ENCODE data around the gene ARID4B. TPM values are rescaled to one million over a fixed set of nuclear protein-coding genes. Genes with fewer than 3 reads are reported as not detected.
A peak's percentile ranks its signal among the peaks of the same experiment; 100 is the strongest.
"Not testable (repeated sequence)": the region's sequence is repeated elsewhere in the genome, so short reads cannot be mapped to it uniquely, and the experiment has no call there.

ARID4B gene
- polyA plus RNA-seq, 12 donors, result 20.1 to 52.3 (median 24.5) TPM; not detected in 1

DNA sequence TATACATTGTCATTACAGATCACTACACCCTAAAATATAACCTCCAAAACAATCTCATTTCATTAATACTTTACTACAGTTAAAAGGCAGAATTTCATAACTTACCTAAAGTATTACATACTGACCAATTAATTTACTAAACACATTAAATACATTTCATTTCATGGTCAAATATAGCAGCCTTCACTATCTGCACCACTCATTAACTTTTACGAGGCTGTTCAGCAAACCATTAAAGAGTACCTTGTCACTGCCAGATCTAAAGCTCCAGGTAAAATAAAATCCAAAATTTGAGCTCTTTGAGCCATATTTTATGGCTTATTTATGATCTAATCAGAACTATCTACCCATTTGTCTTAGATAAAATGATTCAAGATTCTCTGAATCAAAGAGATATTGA lies 100.6 kb downstream of the ARID4B start:
- DNase-seq, result no peak

DNA sequence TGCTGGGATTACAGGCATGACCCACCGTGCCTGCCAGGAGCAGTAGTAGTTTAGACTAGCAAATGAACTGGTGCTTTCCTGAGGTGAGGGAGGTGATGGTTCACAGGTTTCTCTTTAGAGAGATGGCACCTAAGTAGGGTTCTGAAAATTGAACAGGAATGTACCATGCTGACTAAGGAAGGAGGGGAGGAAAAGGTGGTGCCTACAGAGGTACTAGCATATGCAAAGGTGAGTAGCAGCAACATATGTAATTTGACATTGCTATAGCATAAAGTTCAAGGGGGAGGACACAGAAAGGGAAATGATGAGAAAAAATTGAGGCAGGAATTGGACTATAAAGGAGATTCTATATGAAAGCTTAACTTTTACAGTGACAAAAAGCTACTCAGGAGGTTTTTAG lies 101.0 kb downstream of the ARID4B start:
- no peak for DNase-seq

DNA sequence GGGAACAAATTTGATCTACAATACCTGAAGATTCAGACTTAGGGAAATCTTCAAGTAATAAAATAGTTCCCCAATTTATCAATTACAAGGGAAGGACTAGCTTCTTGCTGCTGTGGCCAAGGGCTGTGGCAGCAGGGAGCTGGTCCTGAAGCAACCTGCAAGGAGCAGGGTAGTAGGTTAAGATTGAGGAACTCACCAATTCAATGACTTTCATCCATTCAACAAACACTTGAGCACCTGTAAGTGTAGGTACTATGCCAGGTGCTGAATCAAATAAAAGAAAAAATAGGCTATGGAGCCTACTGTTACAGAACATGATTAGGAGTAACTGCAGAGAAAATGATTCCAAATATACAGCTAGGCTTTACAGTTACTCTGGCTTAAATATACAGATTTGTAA lies 102.7 kb downstream of the ARID4B start:
- DNase-seq, result no peak

DNA sequence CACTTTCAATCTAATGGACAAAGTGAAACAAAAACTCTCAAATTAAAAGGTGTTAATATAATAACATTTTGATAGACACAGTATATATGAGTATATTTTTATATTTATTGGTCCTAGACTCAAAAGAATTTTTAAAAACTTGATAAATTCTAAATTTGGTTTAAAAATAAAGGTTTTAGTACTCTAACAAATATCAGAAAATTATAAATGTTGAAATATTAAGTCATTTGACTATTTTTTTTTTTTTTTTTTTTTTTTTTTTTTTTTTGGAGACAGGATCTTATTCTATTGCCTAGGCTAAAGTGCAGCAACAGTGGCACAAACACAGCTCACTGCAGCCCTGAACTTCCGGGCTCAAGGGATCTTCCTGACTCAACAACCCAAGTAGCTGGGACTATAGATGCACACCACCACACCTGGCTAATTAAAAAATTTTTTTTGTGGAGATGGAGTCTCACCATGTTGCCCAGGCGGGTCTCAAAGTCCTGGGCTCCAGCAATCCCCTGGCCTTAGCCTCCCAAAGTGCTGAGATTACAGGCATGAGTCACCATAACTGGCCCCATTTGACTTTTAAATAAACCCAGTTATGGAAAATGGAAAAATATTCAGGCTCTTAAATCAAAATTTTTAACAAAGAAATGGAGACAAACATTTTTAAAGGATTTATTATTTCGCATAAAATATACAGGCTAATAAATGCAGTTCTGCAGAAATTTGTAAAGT lies 106.2 kb downstream of the ARID4B start:
- DNase-seq, result no peak

DNA sequence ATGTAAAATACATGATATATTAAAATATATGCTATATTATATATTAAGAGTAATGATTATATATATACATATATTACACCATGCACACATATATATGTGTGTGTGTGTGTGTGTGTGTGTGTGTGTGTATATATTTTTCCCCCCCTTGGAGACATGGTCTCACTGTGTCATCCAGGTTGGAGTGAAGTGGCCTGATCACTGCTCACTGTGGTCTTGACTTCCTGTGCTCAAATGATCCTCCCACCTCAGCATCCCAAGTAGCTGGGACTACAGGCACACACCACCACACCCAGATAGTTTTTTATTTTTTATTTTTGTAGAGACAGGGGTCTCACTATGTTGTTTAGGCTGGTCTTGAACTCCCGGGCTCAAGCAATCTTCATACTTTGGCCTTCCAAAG lies 112.5 kb downstream of the ARID4B start:
- no peak for DNase-seq

DNA sequence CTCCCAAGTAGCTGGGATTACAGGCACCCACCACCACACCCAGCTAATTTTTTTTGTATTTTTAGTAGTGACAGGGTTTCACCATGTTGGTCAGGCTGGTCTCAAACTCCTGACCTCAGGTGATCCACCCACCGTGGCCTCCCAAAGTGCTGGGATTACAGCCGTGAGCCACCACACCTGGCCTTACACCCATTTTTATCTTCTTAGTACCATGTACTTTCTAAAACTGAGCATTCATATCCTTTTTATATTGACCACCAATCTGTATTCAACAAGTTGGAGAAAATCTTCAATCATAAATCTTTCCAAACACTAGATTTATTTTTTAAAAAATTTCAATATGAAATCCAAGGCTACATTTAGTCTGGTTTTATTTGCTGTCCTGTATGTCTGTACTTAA lies 113.0 kb downstream of the ARID4B start:
- DNase-seq, result not testable (repeated sequence)

DNA sequence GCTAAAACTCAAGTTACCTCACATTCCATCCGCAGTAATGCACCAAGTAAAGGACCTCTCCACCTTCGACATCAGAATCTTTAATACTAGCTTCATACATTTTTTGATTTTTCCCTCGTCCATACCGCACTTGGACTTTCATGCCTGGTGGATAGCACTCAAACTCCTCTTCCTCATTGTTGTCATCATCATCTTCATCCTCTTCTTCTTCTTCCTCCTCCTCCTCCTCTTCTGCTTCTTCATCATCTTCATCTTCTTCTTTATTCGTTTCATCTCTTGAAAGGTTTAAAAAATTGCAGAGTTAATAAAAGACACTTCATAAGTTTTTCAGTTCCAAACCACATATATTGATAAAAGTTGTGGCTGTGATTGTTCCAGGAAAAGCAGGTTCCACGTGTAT lies 114.2 kb downstream of the ARID4B start:
- no peak for DNase-seq

DNA sequence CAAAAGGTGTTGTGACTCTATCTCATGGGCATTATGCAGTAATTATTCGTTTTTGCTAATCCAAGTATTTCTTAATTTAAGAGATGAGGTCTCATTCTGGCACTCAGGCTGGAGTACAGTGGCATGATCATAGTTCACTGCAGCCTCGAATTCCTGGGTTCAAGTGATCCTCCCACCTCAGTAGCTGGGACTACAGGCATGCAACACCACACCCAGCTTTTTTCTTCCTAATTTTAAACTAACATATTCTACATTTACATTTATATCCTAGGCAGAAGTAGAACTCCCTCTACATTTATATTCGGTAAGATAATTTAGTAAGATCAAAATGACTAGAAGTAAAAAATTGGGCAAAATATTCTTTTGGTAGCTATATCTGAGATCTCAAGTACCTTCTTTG lies 116.5 kb downstream of the ARID4B start:
- no peak for DNase-seq

DNA sequence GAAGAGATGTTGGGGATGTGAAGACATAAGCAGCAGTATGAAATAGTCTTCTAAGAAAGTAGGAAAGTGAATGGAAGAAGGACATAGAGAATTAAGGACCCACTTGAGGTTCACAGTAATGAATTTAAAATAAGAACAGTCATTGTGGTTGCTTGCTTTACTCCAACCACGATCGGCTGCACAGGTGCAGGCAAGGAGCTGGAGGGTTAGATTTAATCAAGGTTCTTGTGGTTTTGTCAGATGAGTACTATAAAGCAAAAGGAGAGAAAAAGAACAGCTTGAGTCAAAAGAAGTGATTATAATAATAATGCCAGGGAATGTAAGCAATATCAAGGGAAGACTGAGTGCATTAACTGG lies 120.8 kb downstream of the ARID4B start:
- no peak for DNase-seq

DNA sequence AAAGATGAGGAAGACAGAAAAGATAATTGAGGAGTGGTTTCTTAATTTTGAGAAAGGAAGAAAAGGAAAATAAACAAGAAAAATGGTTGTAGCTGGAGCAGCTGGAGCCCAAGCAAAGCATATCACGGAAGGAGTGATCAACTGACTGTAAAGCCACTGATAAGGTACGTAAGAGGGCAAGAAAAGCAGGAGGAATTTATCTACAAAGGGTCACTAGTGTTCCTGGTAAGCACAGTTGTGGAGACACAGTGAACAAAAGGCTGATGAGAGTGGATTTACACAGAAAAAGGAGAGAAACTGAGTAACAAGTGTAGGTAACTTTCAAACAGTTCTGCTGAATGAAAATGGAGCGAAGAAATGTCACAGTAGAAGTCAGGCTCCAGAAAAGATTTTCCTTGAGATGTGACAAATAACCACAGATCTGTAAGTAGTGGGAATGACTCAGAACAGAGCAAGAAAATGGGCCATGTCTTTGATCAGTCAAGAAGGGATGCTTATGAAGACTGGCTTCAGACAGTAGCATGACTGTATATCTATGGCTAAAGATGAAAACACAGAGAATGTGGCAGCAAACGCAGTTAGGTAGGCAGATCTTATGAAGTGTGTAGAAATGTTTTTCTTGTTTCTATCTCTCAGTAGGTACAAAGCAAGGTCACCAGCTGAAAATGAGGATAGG lies 121.3 kb downstream of the ARID4B start:
- DNase-seq, result no peak

DNA sequence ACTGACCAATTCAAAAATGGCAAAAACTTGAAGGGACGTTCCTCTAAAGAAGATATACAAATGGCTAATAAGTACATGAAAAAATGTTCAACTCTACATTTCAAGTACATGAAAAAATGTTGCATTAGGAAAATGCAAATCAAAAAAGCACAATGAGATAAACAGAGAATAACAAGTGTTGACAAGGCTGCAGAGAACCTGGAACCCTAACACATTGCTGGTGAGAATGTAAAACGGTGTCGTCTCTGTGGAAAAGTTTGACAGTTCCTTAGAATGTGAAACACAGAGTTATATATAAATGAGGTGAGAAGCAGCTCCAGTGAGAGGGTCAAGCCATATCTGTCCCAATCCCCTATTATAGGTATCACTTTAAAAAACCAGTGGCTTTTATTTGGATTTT lies 122.3 kb downstream of the ARID4B start:
- DNase-seq, result no peak

DNA sequence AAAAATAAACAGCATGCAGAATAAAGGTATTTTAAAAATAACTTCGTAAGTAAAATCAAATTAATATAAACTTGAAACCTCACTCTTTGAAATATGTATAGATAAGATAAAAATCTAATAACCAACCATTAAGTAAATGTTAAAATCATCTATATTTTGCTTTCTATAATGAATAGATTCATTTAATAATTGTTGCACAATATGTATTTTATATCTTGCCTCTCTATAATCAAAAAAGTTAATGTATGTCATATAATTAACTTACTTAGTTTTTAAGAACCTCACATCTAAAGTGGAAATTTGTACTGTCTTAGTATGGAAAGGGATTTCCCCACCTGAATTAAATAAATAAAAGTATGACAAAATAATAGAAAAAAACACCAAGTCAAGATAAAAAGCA lies 124.6 kb downstream of the ARID4B start:
- DNase-seq, result no peak

DNA sequence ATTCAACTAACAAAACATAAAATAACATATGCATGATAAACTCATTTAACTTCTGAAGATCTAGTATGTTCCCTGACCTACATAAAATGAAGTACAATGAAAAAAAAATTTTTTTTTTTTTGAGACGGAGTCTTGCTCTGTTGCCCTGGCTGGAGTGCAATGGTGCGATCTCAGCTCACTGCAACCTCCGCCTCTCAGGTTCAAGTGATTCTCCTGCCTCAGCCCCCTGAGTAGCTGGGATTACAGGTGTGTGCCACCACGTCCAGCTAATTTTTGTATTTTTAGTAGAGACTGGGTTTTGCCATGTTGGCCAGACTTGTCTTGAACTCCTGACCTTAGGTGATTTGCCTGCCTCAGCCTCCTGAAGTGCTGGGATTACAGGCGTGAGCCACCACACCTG lies 125.5 kb downstream of the ARID4B start:
- DNase-seq, result not testable (repeated sequence)

DNA sequence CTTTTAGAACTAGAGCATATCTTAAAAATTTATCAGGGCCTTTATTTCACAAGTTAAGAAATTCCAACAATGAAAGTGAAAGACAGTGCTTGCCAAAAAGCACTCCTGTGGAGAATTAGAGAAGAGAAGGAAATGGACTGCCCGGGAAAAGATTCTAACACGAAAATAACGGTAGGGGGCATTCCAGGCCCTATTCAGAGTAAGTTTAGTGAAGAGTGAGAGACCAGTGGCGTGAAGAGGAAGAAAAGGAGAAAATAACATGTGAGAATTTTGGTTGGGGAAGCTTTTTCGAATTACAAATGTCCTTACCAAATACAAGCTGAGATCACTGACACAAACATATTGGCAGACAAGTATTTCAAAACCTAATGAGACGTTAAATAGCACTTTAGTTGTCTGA lies 128.5 kb downstream of the ARID4B start:
- DNase-seq, result peak; percentile 4

DNA sequence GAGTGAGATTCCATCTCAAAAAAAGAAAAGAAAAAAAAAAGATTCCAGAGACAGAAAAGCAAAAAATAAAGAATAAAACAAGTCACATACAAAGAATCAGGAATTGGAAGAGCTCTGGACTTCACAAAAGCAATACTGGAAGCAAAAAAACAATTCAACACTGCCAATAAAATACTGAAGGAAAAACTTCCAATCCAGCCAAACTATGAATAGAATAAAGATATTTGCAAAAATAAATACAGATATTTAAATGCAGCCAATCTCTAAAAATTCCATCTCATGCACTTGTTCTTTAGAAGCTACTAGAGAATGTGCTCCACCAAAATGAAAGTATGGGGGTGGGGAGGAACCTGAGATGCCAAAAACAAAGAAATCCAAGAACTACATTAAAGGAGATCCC lies 137.5 kb downstream of the ARID4B start:
- peak; percentile 19 for DNase-seq

DNA sequence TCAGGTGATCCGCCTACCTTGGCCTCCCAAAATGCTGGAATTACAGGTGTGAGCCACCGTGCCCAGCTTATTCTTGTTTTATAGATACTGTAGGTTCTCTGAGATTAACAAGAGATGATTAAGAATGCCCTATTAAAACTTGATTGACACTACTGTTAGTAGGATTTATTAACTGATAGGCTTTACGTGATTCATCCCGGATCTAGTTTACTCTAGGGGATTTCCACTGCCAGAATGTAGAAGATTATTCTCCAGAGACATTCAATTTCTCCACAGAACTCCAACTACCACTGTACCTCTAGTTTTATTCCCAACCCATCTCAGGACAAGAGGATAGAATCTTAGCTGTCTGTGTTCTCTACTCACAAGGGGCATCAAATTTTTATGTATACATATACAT lies 140.7 kb downstream of the ARID4B start:
- DNase-seq, result no peak

DNA sequence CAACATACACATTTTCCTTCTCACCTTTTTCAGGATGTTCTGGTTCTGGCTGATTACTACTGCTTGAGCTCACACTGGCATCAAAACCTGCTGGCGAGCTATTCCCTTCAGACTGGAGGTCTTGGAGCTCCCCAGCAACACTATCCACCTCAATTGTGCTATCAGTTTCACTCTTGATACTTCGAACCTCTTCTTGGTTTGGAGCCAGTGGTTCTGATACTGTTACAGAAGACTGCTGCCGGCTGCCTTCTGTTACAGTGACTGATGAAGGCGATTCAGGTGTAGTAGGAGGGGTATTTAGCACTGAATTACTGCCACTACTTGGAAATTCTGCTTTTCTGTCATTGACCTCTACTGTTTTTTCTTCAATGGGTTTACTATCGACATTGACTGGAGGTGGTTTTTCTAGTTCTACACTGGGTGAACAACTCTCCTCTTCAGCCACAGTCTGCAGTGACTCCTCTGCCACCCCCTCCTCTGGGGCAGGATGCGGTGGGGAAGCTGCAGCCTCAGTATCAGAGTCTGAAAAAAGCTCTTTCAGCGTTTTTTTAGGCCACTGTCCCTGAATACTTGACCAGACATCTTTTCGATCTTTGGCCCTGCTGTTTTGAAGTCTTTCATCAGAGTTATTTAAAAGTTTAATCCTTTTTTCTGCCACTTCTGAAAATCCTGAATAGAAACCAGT lies 146.3 kb downstream of the ARID4B start:
- no peak for DNase-seq

DNA sequence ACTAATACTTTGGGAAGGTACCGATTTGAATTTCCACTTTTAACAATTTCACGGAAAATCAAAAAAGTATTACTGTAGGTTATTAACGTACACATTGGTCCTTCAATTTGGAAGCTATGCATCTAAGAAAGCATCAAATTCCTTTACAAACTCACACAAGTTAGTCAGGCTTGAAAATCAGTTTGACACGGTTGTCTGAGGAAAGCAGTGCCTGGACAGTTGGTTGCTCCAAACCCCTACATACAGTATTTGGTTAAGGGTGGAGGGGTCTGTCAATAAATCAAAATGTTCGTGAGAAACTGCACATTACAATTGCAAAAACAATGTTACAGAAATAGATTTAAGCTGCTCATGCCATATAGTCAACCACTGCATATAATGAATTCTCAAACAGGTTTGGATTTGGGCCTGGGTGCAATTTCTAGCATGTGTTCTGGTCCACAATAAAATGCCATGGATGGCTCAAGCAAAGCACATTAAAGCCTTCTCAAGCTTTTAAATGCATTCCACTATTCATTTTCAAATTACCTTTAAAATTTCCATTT lies 147.0 kb downstream of the ARID4B start:
- no peak for DNase-seq

DNA sequence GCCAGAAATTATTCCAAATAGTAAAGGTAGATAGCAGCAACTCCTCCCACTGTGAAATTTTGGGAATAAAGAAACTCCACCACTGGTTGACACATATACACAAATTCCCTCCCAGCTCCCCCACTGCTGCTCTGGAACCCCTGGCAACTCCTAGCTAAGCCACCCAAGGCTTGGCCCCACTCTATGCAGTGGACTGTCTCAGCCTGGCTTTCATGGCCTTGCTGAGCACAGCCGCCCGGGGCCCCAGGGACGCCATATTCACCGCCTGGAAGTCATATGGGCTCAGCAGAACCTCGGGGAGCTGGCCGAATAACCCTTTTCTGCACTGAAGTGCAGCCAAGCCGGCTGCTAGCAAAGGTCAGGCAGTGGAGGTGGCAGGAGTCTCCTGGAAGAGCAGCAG lies 151.5 kb downstream of the ARID4B start:
- DNase-seq, result no peak

DNA sequence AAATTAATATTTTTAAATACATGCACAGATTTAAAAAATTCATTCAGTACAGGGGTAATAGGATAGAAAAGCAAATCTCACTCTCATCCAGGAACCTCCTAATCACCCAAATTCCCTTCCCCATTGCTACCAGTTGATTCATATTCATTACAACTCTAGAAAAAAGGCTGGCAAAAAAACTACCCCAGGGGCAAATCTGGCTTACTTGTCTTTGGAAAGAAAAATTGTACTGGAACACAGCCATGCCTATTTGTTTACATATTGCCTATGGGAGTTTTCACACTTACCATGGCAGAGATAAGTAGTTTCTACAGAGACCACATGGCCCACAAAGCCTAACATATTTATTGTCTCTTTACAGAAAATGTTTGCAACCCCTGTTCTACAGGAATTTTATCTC lies 158.0 kb downstream of the ARID4B start:
- no peak for DNase-seq

DNA sequence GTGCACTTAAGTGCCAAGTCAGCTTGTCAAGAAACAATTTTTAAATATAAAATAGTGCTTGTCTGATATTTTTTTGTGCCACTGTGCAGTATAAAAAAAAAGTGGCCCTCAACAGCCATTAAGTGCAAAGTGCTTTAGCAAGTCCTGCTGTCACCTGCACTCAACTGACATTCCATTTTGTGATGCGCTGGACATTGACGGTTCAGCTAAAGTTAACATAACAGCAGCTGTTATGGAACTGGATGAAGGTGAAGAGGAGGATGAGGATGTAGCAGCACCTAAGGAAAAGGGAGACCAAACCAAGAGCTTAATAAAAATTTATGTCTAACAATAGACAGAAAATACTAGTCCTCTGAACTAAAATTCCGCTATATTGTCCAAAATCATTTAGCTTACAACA lies 159.6 kb downstream of the ARID4B start:
- DNase-seq, result no peak

DNA sequence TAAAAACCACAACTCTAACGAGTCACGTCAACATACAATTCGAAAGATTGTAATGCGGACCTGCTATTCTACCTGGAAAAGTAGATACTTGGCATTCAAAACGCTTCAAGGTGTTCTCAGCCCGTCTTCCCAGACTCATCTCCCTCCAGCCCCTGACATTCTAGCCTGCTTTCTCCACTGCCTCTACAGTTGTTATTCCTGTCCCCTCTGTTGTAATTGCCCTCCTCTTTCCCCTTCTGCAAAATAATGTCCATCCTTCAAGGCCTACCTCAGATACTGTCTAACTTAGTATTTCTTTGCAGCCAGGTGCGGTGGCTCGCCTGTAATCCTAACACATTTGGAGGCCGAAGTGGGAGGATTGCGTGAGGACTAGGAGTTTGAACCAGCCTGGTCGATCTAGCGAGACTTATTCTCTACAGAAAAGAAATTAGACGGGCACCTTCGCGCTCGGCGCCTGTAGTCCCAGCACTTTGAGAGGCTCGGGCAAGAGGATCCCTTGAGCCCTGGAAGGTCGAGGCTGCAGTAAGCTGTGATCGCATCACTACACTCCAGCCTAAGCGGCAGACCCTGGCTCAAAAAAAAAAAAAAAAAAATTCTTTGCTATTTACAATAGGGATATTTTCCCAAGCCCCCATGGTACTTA lies 166.2 kb downstream of the ARID4B start:
- DNase-seq, result no peak
